Thyroid gland (tissue), 4 donors: ENCODE results near the gene VSTM2B.

Source experiments
- POLR2A ChIP-seq, 2 donors: fragments of 450-650 bp; IDR thresholded peaks; one replicate each; pipeline ENCODE4 v1.6.1; 2017; ENCODE audit warnings: antibody characterized with exemption in 2 of 2, mild to moderate bottlenecking in 2 of 2, moderate library complexity in 1 of 2
- TF ChIP-seq, protein P1 (sequence below), 6 experiments: fragments of 200-600 bp in 3 of 6; fragments of 450-650 bp in 3 of 6; sonication (generic) in 3 of 6; IDR thresholded peaks; one replicate each; pipeline ENCODE4 v1.5.1; 2016 to 2019; ENCODE audit warnings: antibody characterized with exemption in 6 of 6, mild to moderate bottlenecking in 2 of 6, inconsistent platforms in 1 of 6, moderate library complexity in 1 of 6

DNA sequence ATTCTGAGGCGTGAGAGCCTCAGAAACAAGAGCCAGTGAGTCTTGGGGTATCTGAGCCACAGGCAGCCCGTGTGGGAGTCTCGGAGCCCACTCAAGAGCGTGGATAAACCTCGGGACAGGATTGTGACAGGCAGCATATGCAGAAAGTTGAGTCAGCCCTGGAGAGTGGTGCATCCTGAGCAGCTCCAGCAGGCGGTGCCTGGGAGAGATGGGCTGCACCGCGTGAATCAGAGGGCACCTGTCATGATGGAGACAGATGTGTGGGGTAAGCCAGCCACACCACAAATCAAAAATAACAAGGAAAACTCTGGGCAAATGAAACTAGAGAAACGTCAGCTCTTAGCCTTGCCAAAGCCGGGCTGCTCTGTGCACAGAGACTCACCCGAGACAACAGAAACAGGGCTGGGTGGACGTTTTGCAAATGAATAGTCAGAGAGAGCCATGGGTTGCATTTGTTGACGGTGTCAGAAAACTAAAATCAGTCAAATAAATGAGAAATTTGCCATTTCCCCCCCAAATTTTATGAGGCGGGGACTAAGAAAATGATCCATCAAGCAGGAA, 50.3 kb downstream of the VSTM2B start:
- TF ChIP-seq, protein P1, sequence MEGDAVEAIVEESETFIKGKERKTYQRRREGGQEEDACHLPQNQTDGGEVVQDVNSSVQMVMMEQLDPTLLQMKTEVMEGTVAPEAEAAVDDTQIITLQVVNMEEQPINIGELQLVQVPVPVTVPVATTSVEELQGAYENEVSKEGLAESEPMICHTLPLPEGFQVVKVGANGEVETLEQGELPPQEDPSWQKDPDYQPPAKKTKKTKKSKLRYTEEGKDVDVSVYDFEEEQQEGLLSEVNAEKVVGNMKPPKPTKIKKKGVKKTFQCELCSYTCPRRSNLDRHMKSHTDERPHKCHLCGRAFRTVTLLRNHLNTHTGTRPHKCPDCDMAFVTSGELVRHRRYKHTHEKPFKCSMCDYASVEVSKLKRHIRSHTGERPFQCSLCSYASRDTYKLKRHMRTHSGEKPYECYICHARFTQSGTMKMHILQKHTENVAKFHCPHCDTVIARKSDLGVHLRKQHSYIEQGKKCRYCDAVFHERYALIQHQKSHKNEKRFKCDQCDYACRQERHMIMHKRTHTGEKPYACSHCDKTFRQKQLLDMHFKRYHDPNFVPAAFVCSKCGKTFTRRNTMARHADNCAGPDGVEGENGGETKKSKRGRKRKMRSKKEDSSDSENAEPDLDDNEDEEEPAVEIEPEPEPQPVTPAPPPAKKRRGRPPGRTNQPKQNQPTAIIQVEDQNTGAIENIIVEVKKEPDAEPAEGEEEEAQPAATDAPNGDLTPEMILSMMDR (IDR thresholded peaks at IDR 0.05), result no peak
- no peak for TF ChIP-seq POLR2A (IDR thresholded peaks at IDR 0.05)
